ENCODE data around the gene ELMO1.

Gene ELMO1

DNA sequence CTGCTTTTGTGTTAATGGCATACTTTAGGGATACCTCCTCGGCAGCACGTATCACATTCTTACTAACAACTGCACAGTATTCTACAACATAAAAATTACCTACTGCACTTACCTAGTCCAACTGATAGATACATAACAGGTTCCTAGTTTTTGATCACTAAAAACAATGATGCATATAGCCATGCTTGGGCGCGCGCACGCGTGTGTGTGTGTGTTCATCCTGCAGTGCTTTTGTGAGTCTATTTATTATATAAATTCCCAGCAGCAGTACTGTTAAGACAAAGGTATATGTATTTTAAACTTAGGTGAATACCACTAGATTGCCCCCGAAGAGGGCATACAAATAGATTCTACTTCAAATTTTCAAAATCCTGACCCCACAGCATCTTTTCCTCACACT, 181.4 kb downstream of the ELMO1 start:
- no peak for DNase-seq

GRCh38 chr7:37265876-37266275, 182.8 kb downstream of the ELMO1 start:
- DNase-seq: no peak

GRCh38 chr7:37265006-37265405, 183.7 kb downstream of the ELMO1 start:
- DNase-seq: no peak

DNA sequence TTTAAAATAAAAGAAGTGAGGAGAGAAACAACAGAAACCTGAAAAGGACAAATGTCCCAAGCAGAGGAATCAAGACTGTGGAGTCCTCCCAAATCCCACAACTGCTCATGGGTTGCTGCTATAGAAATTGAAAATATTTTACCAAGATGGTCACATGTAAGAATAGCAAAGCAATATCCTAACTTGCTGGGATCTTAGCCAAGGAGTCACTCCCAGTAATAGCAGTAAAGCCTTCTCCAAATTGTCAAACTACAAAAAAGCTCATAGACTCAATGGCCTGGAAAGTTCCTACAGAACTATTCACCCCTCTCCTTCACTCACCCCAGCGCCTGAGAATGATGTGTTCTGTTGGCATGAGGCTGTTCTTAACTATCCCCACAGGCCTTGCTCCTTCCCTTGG, 186.5 kb downstream of the ELMO1 start:
- no peak for DNase-seq

DNA sequence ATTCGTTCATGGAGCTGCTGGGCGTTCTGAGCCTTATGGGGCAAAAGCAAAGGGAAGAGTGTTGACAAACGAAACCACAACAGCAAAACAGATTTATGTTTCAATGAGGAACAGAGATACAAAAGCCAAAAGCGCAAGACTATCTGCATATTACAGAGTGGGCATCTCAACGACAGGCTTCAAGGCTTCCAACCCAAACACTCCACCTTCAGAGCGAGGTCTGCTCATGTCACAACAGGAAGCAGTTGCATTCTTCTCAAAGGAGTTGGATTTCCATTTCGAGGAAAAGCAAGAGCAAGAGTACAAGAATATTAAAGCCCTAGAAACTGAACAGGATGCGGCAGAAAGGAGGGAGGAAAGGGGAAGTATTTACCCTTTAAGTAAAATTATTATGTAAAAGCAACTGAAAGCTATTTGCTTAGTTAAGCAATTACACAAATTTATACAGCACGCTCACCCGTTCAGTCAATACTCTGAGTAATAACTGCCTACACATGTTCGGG, 189.3 kb downstream of the ELMO1 start:
- DNase-seq: no peak

GRCh38 chr7:37256631-37257030, 192.0 kb downstream of the ELMO1 start:
- no peak for DNase-seq

GRCh38 chr7:37255327-37255944, 193.2 kb downstream of the ELMO1 start:
- DNase-seq: no peak

- no peak for DNase-seq
Measured at GRCh38 chr7:37251222-37251621, 197.4 kb downstream of the ELMO1 start.

DNA sequence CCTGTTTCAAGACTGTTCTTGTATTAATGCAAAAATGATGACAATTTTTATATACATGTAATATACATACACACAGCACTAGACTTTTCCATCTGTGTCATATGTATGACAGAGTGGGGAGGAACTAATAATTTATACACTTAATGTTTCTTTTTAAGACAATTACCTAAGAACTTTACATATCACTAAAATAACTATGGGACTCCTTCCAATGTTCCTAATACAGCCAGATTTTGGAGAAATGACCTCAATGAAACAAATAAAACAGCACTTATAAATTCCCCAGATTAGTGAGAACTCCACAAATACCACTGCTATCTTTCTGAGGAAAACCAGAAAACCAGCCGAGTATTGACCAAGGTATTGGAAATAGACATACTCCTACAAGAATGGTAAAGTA, 199.4 kb downstream of the ELMO1 start:
- no peak for DNase-seq

DNA sequence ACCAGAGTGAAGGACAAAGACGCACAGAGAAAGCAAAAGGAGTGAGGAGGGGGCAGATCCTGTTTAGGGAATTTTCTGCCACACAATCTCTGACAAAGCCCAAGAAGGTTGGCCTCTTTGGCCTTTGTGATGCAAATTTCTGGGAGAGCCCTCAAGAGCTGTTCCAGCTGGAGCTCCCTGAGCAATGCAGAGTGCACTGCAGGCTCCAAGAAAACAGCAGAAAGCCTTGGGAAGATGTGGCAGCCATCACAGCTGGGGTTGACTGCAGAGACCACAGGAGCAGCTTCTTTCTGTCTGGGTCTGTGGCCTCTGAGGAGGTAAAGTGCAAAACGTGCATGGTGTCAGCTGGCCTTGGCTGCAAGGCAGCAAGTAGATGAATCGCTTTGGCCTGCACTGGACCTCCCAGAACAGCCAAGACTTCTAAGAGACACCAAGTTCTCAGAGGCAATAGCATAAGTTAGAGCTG, 200.2 kb downstream of the ELMO1 start:
- no peak for DNase-seq

DNA sequence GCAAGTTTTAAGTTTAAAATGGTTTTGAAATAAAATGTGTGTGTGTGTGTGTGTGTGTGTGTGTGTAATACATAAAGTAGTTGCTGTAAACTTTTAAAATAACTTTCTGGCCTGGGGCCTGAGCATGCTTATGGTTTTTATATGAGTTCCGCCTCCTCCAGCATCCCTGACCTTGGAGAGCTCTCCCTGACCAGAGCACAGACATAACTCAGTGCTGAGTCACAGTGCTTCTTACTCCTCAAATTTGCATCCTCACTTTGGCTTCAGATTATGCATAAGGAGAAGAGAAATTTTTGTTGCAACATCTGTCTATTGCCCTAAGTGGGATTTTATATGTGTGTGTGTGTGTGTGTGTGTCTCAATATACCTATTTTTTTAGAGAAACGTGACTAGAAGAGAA, 200.8 kb downstream of the ELMO1 start:
- DNase-seq: peak in 1 of 14 donors; percentile 14

DNA sequence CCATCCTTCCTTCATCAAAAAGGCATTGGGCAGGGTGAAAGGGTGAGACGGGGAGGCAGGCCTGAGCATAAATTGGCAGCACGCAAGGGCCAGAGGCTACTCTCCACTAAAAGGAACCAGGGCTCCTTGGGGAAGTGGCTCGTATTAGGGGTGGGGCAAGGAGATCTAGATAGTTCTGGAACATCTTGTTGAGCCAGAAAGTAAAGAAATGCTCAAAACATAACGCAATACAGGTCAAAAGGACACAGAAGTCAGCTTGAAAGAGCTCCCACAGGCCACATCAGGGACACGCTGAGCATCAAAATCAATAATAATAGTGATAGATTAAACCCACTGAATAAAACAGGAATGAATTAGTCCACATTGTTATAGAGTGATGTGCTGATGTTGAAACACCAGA, 203.1 kb downstream of the ELMO1 start:
- no peak for DNase-seq

GRCh38 chr7:37236906-37237305, 211.8 kb downstream of the ELMO1 start:
- no peak for DNase-seq

GRCh38 chr7:37235813-37236212, 212.9 kb downstream of the ELMO1 start:
- DNase-seq: no peak

DNA sequence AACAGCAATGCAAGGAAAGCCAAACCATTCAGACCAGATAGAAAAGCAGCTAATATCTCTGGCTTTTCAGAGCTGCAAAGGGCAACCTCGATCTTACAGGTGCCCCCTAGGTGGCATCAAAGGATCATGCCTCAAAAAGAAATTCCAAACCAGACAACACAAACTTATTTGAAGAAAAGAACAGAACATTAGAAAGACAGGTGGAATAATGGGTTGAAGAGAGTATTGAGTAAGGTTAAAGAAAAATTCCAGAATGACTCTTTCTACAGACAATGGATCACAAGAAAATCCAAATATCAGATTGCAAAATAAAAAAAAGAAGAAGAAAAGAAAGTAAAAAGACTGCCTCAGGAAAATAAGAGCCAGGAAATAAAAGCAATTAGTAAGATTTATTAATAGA, 213.7 kb downstream of the ELMO1 start:
- DNase-seq: peak in 1 of 14 donors; percentile 9

GRCh38 chr7:37234334-37234733, 214.3 kb downstream of the ELMO1 start:
- DNase-seq: no peak

DNA sequence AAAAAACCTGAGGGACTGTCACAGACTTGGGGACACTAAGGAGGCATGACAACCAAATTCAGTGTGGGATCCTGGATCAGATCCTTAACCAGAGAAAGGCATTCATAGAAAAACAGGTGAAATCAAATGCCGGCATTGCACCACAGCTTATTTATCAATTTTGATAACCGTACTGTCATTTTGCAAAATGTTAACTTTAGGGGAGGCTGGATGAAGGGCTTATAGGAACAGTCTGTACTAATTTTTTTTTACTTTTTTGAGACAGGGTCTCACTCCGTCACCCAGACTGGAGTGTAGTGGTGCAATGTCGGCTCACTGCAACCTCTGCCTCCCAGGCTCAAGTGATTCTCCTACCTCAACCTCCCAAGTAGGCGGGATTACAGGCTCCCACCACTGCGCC, 217.1 kb downstream of the ELMO1 start:
- no peak for DNase-seq

GRCh38 chr7:37230221-37230620, 218.4 kb downstream of the ELMO1 start:
- peak in 4 of 14 donors; percentile 23 to 57 (median 32) for DNase-seq

DNA sequence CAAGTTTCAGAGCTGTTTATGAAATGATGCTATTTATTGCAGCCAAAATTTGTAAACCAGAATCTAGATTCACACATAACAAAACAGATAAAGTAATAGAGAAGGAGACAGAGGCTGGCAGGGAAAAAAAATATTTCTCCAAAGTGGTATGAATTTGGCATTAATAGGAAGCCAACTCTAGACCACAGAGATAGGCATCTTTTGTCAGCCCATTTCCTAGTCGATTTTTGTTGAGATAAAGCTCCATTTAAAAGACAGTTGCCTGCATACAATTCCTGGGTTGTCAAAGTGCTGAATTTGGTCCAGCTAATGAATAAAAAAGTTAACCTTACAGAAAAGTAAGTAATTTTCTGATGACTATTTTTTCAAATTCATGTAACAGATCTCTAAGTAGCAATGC, 219.3 kb downstream of the ELMO1 start:
- DNase-seq: no peak

DNA sequence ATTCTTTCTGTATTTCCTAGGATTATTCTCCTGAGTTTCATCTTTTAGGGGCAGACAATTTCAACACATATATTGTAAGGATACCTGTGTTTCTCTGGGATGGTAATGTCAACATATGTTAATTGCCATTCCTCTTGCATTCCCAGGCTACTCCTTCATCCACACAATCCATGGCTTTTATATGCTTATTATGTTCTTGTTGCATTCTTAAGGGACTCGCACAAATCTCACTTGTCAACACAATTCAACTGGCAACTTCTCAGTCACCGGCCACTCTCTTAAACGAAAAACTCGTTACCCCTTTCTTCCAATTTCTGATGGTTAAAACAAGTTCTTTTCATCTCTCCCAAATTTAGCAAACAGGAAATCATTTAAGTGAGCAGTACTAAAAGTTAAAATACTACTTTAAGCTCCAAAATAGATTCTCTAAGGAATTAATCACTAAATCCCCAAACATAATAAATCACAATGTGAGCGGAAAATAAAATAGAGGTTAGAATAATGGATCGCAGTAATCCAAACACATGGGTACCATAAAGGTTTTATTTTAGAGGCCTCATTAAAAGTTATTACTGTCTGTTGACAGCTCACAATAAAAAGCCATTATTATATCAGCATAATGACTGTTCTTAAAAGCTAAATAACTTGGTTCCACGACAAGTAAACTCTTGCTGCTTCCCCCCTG, 223.2 kb downstream of the ELMO1 start:
- no peak for DNase-seq

- DNase-seq: no peak
Measured at GRCh38 chr7:37224746-37225145, 223.9 kb downstream of the ELMO1 start.

GRCh38 chr7:37220664-37221063, 228.0 kb downstream of the ELMO1 start:
- DNase-seq: no peak

- no peak for DNase-seq
Measured at GRCh38 chr7:37218956-37219355, 229.7 kb downstream of the ELMO1 start.

DNA sequence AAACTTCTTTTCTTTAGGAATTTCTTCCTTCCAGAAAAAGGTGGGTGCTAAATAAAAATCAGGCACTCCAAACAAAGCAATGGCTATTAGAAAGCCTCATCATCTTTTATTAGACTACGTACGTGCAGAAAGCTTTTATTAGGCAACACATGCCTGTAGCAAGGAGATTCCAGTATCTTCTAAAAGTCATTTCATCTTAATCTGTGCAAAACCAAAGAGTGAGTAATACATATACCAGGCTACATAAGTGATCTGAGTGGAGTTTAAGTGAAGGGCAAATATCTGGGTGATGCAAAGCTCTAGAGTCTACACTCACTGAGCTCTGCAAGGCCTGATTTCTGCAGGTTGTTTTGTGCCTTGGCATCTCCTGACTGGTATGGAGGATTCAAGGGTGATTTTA, 231.7 kb downstream of the ELMO1 start:
- no peak for DNase-seq

Measured in C1 segment of cervical spinal cord (tissue), 14 donors.